Activated effector memory CD4-positive, alpha-beta T cell treated with anti-CD3 and anti-CD28 coated beads, Interleukin-2, amount 50 U/mL, for 16 hours (primary cell): ENCODE results near the gene SPG7.

ENCODE experiments used
- DNase-seq: peaks from one replicate; pipeline ENCODE4 v3.0.0-alpha.2; 2020

Gene SPG7

GRCh38 chr16:89485701-89486246, 22.4 kb upstream of the SPG7 start:
- no peak for DNase-seq

- peak; percentile 91 for DNase-seq
These were observed 18.9 kb upstream of the SPG7 start for GRCh38 chr16:89489040-89489897.

GRCh38 chr16:89489898-89490438, 18.2 kb upstream of the SPG7 start:
- DNase-seq, result no peak

- DNase-seq, result peak; percentile 99
These were observed 17.6 kb upstream of the SPG7 start, which contains the start of gene ANKRD11 for GRCh38 chr16:89490439-89491237. Gene ANKRD11 (minus strand): TSS chr16:89490561. CDS start chr16:89317019, 173,542 bp downstream.

DNA sequence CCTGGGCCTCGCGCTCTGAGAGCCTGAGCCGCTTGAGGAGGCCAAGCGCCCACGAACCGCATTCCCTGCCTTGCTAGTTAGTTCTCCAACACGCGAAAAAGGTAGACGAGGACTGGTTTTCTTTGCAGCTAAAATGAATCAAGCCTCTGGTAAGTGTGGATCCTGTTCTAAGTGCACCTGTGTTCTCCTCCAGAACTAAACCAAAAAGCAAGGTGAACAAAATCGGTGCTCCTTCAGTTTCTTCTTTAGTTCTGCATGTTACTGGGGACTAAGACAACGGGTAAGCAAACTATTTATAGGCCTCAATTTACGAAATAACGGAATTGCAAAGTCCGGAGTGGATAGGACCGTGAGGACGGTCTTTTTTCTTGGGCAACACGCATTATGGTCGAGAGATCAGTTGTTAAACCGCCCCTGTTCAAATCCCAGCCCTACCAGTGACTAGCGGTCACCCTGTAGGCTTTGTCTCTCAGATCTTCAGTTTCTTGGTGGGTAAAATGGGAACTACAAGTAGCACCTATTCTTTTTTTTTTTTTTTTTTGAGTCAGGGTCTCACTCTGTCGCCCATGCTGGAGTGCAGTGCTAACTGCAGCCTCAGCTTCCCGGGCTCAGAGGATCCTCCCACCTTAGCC, 16.8 kb upstream of the SPG7 start:
- no peak for DNase-seq

DNA sequence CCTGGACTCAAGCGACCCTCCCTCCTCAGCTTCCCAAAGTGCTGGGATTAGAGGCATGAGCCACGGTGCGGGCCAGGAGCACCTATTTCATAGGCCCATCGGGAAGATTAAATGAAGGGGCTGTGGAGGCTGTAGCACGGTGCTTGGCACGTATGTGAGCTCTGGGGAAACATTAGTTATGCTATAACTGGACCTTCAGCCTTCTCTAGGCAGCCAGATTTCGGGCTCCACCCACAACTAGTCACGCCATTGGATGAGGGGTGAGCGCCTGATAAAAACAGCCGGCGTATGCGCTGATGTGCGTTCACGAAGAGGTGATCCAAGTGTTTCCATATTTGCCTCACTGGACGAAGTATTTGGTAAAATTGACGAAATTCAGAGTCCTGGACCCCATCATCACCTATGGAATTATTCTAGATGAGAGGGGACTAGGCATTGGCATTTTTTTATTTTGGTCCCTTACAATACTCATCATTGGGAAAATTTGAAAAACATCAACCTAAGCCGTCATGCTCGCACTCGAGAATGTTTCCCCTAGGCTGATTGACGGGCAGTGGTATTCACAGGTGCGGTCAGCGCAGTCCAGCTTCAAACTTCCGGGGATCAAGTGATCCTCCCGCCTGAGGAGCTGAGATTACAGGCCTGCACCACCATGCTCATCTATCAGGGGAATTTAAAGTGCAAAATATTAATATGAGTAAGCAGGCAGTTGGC, 16.1 kb upstream of the SPG7 start:
- no peak for DNase-seq

GRCh38 chr16:89493776-89494175, 14.4 kb upstream of the SPG7 start:
- DNase-seq, result no peak

- DNase-seq, result no peak
These were observed 13.1 kb upstream of the SPG7 start for GRCh38 chr16:89495121-89495520.

DNA sequence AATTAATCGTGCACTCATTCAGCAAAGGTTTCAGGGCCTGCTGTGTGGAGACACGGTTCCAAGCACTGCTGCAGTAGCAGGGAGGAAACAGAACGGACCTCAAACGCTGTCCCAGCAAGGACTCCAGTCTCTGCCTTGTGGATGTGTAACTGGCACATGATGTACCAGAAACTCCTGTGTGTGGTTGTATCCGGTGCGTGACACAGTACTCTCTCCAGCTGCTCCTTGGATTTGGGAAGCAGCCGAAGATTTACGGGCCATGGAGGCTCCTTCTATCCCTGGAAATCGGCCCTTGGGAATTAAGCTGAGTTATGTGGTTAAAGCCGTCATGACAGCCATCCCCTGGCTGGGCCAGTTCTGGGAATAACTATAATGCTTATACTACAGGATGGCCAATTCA, 9.4 kb upstream of the SPG7 start:
- no peak for DNase-seq

DNA sequence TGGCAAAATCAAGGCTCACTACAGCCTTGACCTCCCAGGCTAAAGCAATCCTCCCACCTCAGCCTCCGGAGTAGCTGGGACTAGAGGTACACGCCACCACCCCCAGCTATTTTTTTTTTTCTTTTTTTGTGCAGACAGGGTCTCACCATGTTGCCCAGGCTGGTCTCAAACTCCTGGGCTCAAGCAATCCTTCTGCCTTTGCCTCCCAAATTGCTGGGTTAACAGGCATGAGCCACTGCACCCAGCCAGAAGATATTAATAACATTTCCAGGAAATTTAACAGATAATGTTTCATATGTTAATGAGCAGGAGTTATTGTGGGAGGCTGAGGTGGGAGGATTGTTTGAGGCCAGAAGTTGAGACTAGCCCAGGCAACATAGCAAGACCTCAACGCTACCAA, 8.4 kb upstream of the SPG7 start:
- no peak for DNase-seq

- no peak for DNase-seq
These were observed 5.9 kb upstream of the SPG7 start for GRCh38 chr16:89502081-89502843.

- no peak for DNase-seq
These were observed 4.1 kb upstream of the SPG7 start for GRCh38 chr16:89504091-89504490.

DNA sequence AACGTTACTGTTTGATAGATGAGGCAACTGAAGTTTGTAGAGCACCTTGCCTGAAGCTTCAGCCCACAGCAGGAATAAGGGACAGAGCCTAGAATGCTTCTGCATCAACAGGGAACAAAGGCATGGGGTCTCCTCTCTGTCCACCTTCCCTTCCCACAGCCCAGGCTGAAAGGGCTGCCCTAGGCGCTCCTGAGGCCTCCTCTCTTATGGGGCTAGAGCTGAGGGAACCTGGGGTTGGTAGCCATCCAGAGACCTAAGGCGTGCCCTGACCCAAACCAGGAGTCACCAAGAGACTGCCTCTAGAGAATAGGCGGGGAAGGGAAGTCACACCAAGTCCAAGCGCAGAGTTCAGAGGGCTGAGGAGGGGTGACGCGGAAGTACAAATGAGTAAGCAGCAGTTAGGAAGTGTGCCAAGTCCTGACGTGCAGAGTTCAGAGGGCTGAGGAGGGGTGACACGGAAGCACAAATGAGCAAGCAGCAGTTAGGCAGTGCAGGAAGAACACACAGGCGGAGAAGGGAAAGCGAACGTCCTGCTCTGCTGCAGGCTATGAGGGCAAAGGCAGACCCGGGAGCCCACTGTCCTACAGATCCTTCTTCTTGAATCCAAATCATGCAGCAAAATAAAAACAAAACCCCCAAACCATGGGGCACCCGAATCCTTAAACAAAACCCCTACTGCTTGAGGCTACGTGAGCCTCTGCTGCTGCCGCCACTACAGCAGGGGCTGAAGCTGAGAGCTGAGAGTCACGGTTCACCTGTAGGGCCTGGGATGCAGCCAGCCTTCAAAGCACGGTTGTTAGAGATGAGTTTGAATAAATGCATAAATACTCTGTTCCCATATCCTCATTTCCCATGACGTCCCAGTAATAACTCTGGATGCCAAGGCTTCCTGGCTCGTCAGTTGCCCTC, 2.7 kb upstream of the SPG7 start:
- peak; percentile 95 for DNase-seq

- DNase-seq, result no peak
These were observed 2.1 kb upstream of the SPG7 start for GRCh38 chr16:89506113-89506504.

GRCh38 chr16:89506791-89507191, 1.4 kb upstream of the SPG7 start:
- peak; percentile 71 for DNase-seq

- no peak for DNase-seq
These were observed 879 bp upstream of the SPG7 start for GRCh38 chr16:89507214-89507833.

DNA sequence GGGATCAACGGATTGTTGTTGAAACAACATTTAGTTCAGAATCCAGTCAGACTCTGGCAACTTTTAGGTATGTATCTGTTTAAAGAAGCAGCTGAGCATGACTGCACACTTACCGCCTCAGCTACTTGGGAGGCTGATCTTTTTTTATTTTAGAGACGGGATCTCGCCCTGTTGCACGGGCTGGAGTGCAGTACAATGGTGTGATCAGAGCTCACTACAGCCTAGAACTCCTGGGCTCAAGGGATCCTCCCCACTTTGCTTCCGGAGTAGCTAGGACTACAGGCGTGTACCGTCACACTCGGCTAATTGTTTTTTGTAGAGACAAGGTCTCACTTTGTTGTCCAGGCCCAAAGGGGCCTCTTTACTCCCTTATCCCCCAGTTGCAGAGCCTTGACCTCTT, 2.3 kb downstream of the SPG7 start:
- no peak for DNase-seq

GRCh38 chr16:89511374-89511773, 3.2 kb downstream of the SPG7 start:
- no peak for DNase-seq

GRCh38 chr16:89512453-89512852, 4.2 kb downstream of the SPG7 start:
- DNase-seq, result no peak

DNA sequence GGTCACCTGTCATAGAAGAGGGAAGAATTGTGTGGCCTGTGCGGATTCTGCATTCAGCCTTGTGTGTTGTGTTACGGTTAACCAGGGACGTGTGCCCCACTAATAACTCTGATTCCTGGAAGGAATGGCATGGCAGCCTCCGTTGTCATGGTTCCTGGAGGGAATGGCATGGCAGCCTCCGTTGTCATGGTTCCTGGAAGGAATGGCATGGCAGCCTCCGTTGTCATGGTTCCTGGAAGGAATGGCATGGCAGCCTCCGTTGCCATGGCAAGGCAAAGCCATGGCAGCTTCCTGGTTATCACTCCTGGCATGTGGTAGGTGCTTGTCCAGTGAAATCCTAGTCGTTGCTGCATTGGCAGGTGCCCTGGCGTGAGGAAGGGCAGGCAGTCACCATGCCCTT, 8.9 kb downstream of the SPG7 start:
- DNase-seq, result no peak
